Measurements from ENCODE around the gene DTX1.

DNA sequence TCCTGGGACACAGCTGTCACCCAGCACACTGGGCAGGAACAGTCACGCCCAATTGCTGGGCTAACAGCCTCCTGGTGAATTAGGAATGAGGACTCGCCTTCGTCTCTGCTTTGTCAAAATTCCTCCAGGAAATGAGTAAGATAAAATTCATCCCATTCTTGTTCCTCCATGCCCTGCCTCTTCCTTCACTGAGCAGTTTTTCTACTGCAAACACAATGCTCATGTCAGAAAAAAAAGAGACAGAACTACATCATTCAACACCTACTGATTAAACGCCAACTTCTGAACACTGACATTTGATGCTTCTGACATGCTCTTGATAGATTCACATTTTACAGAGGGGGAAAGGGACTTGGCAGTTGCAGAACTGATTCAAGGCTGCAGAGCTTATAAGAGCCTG is 37.5 kb upstream of the DTX1 start:
- TF ChIP-seq YY1 (IDR thresholded peaks at IDR 0.05; ENCODE audit: insufficient read depth, insufficient read length) (no peak), SUZ12 (IDR thresholded peaks at IDR 0.05; ENCODE audit: extremely low read depth, insufficient read depth, insufficient read length) (no peak)

Measured in NT2/D1 (cell line).